HG02938 (cell line): ENCODE data around the gene NAPSA.
"Not testable (repeated sequence)": the region's sequence is repeated elsewhere in the genome, so short reads cannot be mapped to it uniquely, and the experiment has no call there.

Experiments used
- ATAC-seq: cut with Tn5 transposase; IDR thresholded peaks from one replicate; pipeline ENCODE4 v1.9.1; 2021; ENCODE audit warnings: mild to moderate bottlenecking, moderate library complexity; ENCODE audit not compliant: unreplicated experiment

Gene NAPSA

DNA sequence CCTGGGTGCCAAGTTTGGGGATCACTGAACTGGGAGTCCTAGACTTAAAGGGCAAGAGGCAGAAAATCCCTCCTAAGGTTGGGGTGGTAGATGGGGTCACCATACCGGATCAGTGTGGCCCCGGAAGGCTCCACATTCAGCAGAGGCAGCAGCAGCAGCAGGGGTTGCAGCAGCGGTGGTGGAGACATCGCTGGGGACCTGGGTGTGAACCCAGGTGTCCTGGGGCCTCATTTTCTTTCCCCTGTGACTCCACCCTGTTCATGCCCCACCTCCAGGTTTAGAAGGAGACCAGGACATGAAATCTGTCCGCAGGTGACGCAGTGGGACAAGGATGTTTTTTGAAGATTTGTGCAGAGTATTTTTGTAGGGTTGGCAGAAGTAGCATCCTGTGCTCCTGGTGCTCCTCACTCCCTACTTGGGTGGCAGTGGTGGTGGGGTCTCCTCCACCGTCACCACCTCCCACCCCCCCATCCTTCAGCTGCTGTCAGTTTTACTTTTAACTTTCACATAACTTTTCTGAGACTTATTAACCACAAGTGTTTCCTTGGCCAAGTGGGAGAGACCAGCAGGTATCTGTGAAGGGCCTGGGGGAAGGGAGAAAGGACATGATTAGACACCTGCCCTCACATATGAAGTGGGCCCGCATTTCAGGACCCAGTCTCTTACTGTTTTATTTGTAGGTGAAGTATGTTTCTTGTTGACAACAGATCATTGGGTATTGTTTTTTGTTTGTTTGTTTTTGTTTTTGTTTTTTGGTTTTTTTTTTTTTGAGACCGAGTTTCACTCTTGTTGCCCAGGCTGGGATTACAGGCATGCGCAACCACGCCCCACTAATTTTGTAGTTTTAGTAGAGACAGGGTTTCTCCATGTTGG, at the start of gene NAPSA:
Gene NAPSA, minus strand, starts transcription at position 206 of the 873 bp plus-strand sequence. Its CDS starts 18 bp downstream, at position 188.
- no peak for ATAC-seq

DNA sequence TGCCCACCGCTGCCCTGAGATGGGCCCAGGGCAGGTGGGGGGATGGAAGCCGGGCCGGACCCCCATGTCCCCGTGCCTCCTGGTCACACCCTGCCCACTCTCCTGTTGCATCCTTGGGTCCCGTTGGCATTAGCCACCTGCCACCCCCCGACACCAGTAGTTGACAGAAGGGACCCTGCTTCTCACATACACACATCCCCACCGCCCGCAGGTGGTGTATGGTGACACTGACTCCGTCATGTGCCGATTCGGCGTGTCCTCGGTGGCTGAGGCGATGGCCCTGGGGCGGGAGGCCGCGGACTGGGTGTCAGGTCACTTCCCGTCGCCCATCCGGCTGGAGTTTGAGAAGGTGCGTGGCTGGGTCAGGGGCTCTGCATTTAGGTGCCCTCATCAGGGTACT, 48.1 kb upstream of the NAPSA start:
- ATAC-seq: no peak

DNA sequence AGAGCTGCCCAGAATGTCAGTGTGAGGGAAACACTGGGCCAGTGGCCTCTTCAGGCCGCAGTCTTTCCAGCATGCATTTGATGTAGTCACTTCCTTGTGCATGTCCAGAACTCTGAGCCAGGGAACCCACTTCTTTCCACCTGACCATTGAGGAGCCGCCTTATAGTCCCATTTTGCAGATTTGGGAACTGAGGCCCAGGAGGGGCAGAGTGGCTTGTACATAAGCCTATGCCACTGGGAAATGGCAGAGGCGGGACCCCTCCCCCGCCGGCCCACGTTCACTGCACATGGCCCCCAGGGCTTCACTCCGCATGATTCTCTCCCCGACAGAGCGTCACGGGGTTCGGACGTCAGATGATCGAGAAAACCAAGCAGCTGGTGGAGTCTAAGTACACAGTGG, 47.7 kb upstream of the NAPSA start:
- ATAC-seq: no peak

DNA sequence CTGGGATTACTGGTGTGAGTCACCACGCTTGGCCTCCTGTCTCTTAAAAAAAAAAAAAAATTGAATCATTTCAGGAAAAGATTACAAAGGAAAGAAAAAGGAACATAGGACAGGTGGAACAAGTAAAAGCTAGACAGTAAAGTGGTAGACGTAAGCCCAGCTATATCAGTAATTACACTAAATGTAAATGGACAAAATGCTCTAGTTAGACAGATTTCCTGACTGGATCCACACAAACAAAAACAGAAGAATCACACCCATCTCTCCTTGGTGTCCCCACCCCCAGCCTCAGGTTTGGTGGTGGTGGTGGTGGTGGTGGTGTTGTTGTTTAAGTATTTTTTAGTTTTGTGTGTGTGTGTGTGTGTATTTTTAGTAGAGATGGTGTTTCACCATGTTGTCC, 47.0 kb upstream of the NAPSA start:
- no peak for ATAC-seq

DNA sequence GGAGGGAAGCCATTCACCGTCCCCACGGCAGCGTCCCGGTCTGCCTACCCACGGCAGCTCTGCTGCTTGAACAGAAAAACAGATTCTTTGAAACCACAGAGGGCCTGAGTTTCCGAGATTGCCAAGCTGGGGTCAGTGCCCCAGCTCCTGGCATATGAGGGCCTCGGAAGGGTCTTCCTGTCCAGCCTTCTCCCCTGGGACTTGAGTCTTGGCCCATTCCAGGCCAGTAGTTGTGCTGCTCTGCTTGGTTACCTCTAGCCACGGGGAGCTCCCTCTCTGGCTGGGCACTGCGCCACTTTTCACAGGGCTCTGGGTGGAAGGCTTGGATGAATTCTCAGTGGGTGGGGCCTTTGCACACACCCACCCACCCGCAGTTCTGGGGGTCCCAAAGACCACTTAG, 44.7 kb upstream of the NAPSA start:
- no peak for ATAC-seq

DNA sequence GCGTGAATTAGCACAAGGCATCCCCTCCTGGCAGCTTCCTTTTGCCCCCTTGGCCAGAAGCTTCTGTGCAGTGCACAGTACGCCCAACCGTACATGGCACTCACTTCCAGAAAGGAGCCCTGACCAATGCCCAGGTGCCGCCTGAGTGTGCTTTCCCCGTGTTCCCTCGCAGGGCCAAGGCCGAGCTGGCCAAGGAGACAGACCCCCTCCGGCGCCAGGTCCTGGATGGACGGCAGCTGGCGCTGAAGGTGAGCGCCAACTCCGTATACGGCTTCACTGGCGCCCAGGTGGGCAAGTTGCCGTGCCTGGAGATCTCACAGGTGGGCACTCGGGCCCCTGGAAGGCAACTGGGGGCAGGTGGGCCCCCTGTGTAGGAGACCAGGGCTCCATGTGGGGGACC, 43.9 kb upstream of the NAPSA start:
- no peak for ATAC-seq

DNA sequence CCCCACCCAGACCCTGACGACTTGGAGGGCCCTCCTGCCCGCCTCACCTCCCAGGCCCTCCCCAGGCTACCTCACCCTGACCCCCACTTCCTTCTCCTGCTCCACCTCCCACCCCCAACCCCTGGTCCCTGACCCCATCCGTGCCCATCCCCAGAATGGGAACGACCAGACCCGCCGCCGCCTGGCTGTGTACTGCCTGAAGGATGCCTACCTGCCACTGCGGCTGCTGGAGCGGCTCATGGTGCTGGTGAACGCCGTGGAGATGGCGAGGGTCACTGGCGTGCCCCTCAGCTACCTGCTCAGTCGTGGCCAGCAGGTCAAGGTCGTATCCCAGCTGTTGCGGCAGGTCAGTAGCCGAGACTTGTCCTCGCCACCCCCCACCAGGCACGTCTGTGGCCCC, 41.4 kb upstream of the NAPSA start:
- no peak for ATAC-seq

DNA sequence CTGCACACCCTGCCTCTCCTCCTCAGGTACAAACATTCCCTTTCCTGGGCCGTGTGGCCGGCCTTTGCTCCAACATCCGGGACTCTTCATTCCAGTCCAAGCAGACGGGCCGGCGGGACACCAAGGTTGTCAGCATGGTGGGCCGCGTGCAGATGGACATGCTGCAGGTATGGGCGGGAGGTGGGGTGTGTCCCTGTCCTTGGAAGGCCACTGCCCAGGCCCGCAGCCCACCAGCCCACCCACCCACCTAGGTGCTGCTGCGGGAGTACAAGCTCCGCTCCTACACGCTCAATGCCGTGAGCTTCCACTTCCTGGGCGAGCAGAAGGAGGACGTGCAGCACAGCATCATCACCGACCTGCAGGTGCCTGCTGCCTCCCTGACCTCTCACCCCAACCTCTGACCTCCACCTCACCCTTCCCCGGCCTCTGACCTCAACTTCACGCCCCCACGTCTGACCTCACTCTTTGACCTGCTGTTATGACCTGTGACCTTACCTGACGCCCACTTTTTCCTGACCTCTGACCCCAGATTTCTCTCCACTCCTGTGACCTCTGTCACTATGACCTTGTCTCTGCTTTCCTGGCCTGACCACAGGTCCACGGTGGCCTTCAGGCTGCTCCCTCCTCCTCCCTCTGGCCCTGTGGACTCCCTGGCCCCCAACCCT, 40.8 kb upstream of the NAPSA start:
- no peak for ATAC-seq

DNA sequence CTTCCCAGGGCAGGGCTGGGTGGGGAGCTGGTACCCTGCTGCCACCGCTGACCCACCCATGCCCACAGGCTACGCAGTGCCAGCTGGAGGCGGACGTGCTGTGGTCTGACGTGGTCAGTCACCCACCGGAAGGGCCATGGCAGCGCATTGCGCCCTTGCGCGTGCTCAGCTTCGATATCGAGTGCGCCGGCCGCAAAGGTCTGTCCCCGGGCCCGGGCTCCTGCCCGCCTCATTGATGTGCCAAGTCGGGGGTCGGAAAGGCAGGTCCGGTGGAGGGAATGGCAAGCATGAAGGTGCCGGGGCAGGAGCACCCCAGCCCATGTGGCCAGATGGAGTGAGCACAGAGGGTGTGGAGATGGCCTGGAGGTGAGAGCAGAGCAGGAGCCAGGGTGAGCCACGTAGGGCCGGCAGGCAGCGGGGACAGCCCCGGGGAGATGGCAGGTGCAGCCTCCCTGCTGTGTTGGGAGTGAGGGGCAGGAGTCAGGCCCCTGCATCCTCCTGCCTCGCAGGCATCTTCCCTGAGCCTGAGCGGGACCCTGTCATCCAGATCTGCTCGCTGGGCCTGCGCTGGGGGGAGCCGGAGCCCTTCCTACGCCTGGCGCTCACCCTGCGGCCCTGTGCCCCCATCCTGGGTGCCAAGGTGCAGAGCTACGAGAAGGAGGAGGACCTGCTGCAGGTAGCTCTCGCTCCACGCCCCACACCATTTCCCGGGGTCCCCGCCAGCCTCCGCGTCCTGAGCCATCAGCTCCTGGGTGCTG, 37.3 kb upstream of the NAPSA start:
- ATAC-seq: no peak

DNA sequence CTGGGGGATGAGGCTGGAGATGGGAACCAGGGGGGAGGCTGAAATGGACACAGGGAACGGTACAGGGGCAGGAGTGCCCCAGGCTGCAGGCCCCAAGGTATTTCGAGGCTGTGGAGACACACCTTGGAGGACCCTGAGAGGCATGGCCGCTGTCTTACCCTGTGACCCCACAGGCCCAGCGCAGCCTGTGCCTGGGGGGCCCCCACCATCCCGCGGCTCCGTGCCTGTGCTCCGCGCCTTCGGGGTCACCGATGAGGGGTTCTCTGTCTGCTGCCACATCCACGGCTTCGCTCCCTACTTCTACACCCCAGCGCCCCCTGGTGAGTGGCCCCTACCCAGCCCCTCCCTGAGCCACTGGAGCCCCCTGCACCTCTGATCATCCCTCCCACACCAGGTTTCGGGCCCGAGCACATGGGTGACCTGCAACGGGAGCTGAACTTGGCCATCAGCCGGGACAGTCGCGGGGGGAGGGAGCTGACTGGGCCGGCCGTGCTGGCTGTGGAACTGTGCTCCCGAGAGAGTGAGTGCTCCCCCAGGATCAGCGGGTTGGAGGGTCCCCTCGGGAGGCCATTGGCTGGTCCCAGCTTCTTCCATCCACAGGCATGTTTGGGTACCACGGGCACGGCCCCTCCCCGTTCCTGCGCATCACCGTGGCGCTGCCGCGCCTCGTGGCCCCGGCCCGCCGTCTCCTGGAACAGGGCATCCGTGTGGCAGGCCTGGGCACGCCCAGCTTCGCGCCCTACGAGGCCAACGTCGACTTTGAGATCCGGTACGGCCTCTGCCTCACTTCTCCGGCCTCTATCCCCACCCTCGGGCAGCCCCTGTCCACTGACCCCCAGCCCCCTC, 36.4 kb upstream of the NAPSA start:
- ATAC-seq: no peak

DNA sequence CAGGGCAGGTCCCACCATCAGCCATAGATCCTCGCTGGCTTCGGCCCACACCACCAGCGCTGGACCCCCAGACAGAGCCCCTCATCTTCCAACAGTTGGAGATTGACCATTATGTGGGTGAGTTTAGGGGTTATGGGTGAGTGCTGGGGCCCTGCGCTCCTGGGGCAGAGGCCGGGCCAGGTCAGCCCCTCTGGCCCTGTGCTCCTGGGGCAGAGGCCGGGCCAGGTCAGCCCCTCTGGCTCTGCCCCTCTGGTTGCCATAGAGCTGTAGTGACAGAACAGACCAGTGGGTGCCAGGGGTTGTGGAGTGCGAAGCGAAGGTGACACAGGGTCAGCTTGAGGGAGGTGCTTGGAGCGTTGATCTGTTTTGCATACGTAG, 33.9 kb upstream of the NAPSA start:
- ATAC-seq: no peak

DNA sequence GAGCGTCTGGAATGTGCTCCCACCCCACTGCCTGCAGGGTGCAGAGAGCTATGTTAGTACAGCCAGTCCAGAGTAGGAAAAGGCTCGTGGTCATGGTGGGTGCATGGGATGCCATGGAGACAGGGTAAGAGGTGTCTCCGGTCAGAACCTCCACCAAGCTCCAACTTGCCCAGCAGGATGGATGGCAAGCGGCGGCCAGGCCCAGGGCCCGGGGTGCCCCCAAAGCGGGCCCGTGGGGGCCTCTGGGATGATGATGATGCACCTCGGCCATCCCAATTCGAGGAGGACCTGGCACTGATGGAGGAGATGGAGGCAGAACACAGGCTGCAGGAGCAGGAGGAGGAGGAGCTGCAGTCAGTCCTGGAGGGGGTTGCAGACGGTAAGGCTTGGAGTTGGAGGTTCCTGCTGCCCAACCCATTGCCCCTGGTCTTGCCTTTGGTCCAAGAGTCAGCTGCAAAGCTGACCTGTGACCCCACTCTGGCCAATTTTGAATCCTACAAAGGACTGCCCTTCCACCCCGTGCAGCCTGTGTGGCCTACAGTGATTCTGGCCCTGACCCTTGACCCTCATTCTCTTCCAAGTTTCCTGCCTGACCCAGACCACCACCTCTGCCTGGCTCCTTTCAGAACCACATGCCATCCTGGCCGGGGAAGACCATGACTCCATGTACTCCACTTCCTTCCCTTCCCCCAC, 33.4 kb upstream of the NAPSA start:
- ATAC-seq: no peak

DNA sequence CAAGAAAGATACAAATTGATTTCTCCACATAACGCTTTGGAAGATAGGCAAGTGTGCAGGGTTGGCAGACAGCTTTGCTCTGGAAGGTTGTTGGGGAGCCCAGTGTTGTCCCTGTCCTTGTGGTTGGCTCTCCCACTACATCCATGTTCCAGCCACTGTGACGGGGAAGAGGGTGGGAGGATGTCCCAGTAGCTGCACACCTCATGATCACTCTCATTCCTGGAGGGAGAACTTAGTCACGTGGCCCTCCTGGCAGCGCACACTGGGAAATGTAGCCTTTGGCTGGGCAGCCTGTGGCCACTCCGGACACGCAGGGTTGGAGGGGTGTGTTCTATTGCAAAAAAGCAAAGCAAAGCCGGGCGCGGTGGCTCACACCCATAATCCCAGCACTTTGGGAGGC, 28.6 kb upstream of the NAPSA start:
- no peak for ATAC-seq

DNA sequence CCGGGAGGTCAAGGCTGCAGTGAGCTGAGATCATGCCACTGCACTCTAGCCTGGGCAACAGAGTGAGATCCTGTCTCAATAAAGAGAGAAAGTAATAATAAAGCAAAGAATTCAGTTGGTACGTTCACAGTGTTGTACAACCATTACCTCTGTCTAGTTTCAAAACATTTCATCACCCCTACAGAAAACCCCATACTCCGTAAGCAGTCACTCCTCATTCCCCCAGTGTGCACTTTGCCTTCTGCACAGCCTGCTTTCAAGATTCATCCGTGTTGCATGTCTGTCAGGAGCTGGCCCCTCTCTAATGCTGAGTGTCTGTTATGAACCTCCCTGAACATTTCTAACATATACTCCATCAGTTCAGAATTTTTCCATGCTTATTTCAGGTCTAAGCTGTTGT, 28.1 kb upstream of the NAPSA start:
- ATAC-seq: no peak

DNA sequence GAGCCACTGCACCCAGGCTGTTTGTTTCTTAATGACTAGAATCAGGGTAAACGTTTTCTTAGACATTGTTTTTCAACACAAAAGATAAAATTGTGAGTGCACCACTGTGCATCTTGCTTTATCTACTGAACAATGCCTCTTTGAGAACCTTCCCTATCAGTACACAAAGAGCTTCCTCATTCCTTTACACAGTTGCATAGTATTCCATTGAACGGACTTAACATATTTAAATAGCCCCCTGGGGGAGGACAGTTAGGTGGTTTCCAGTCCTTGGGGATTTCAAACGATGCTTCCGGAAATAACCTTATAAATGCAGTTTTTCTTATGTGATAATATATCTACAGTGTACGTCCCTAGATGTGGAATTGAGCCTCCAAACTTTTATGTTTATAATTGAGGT, 27.3 kb upstream of the NAPSA start:
- no peak for ATAC-seq

DNA sequence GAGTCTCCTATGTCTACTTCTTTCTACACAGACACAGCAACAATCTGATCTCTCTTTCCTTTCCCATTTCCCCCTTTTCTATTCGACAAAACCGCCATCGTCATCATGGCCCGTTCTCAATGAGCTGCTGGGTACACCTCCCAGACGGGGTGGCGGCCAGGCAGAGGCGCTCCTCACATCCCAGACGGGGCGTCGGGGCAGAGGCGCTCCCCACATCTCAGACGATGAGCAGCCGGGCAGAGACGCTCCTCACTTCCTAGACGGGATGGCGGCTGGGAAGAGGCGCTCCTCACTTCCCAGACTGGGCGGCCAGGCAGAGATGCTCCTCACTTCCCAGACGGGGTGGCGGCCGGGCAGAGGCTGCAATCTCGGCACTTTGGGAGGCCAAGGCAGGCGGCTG, 25.5 kb upstream of the NAPSA start:
- ATAC-seq: not testable (repeated sequence)

DNA sequence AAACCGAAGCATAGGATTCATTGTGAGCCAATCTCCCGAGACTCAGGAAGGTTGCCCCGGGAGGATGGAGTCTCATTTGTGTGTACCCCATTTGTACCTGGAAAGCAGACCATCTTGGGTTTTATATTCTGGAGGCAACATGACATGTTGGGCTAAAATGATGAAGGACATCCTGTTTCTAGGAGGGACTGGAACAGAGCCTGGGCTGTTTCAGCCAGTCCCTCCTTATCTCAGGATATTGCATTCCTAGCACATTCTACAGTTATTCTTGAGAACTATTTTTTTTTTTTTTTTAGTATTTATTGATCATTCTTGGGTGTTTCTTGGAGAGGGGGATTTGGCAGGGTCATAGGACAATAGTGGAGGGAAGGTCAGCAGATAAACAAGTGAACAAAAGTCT, 24.9 kb upstream of the NAPSA start:
- ATAC-seq: not testable (repeated sequence)

DNA sequence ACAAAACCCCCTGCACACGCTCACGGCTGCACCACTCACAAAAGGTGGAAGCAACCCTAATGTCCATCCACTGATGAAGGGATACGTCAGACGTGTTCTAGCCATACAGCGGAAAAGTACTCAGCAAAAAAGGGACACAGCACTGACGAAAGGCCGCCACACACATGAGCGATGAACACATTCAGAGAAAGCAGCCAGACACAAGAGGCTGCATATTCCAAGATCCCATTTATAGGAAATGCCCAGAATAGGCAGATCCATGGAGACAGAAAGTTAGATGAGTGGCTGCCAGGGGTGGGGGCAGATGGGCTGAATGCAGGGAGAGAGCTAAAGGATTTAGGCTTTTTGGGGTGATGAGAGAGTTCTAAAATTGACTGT, 22.4 kb upstream of the NAPSA start:
- ATAC-seq: no peak

DNA sequence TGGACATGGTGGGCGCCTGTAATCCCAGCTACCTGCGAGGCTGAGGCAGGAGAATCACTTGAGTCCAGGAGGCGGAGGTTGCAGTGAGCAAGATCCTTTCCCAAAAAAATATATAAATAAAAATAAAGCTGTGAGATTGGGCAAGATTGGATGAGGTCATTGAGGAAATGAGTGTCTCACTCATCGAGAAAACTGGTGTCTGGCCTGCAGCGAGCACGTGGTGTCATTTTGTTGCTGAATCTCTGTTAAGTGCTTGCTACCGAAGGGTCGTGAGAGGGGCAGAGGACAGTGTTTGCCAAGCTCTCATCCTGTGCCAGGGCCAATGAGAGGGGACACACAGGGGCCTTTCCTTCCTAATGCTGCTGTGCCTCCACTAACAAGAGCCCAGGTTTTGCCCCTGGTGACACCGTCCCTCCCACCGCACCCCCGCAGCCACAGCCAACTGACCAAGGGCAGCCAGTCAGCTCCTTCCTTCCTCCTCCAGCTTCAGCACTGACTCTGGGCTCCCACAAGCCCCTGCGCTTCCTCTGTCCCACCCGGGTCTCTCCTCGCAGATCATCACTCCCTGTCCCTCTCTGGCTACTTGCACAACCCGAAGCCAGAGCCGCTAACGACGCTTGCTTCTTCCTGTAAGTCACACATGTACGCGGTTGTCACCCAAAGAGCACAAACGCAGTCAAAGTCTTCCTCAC, 21.9 kb upstream of the NAPSA start:
- ATAC-seq: no peak
